Stimulated activated naive CD4-positive, alpha-beta T cell treated with Interleukin-2 at 50 U/mL for 16 hours (primary cell): Measurements from ENCODE around the gene SCNM1.

Experiments
- DNase-seq: peaks from one replicate; lab custom pipeline; 2025; lab: John Stamatoyannopoulos, UW

The SCNM1 gene

GRCh38 chr1:151165738-151166504, at the start of gene SCNM1, which contains the start of gene LYSMD1:
SCNM1 (plus strand) TSS chr1:151166144; CDS start chr1:151166153, 9 bp downstream.
LYSMD1 (minus strand) TSS chr1:151165902; CDS start chr1:151165258, 644 bp downstream.
- DNase-seq: peak; percentile 95

- no peak for DNase-seq
Measured at GRCh38 chr1:151124763-151125403, 41.1 kb upstream of the SCNM1 start.

GRCh38 chr1:151128800-151129199, 37.1 kb upstream of the SCNM1 start:
- DNase-seq: no peak

DNA sequence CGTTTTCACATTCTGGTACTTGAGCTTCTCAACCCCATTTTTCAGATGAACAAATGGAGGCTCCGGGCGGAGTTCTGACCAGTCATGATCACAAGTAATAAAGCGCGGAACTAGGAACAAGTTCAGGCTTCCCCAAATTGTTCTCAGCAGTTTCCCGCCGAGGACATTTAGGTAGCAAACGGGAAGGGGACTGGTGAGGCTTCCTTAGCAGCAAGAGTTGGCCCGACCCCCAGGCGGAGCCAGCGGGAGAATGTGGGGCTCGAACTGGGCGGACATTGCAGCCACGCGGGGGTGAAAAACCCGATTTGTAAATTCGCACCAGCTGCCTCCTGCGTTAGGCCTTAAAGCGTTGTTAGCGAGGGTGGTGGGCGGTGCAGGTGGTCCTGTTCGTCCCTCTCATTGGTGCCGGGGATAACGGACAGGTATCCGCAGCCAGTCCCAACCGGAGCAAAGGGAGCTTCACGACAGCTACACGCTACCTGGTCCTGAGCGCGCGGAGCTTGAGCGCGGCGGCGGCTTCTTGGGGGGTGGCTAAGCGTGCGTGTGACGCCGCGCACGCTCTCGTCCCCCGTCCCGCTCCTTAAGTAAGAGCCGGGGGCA, 34.9 kb upstream of the SCNM1 start:
- peak; percentile 79 for DNase-seq

GRCh38 chr1:151131701-151132334, 34.1 kb upstream of the SCNM1 start:
- no peak for DNase-seq

- no peak for DNase-seq
Measured at GRCh38 chr1:151132335-151133017, 33.5 kb upstream of the SCNM1 start.

DNA sequence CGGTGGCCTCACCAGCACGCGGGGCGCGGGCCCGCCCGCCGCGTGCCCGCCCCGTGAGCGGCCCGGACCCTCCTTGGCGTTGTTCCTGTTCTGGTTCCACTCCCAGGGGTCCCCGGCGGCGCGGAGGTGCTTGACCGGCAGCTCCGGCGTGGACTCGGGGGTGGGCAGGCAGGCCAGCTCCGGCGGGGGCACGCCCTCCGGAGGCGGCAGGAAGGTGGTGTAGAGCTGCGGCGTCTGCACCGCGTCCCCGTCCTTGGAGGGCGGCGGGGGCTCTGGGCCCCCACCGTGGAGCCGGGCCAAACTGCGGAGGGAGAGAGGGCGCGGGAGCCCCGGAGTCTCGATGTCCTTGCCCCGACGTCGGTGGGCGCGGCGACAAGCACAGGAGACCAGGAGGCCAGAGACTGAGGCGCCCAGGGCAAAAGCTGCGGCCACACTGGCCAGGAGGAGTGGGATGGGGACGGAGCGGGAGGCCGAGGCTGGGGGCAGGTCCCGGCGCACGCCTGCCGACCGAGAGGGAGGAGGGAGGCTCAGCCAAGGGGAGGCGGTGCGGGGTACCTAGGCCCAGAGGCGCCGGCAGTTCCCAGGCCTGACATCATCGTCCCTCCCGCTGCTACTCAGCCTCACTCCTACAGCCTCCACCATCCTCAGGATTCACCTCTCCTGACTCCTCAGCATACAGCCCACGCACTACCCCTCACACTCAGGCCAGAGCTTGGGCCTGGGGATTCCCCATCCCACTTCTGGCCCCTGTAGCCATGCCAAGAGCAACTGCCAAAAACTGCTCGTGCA, 32.7 kb upstream of the SCNM1 start:
- DNase-seq: no peak

DNA sequence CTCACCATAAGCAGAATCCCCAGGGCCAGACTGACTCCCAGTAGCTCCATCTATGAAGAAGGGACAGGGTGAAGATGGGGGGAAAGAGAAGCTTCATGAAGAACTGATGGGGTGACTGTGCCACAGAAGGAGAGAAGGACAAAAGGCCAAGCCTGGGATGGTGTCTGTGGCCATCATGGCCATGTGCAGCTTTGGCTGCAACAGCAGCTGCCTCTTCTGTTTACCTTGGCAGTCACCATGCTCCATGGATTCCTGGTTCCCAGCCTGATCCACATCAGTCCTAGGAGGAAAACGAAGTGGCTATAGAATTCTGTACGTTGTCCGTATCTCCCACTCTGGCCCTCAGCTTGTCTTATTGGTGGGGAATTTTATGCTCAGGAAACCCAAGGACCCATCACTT, 31.5 kb upstream of the SCNM1 start:
- no peak for DNase-seq

DNA sequence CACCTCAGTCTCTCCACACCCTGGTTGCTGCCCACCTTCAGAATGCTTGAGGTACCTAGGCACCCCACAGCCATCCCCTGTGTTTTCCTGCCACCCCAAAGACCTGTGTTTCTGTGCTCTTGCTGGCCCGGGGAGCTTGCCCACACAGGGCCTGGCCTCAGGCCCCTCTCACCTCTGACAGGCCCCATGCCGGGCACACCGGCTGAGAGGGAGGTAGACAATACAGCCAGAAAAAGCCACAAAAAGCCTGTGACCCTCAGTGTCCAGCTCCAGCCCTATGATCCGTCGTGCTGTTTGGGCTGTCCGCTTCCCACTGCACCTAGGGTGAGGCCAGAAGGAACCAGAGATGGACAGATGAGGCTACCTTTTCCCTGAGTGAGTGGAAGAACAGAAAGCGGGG, 31.0 kb upstream of the SCNM1 start:
- no peak for DNase-seq

DNA sequence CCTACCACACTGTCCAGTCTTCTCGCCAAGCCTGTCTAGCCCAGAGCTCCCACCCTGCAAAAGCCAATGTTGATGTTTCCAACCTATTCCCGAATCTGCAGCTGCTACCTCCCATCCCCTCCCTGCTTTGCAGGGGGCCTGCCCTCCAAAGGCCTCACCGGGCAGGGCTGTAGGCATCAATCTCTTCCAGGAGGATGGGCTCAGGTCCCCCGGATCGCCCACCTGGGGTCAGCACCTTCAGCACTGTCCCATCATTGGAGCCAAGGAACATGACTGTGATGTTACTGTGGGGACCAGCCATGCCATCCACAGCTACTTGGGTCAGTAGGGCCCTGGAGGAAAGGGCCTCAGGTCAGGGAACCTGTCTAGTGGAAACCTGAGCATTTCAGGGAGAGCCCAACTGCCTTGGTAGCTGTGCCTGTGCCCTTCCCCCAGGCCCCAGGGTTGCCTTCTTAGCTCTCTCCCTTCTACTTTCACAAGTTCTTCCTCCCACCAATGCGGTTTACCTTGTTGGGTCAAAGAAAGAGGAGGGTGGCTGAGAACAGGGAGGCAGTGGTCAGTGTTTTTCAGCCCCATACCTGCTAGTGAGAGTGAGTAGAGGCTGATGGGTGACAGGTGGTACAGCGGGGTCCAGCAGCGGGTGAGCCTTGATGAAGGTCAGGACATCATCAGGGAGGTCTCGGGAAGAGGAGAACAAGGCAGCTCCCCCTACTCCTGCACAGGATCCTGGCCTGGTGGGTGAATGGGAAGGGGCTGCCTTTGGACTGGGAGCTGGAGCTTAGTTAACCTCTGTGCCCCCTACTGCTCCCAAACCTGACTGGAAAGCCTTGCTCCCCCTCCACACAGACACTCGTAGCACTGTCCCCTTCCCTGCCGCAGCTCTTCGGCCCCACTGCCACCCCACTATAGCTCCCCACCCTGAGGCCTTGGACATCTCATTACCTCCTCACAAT, 30.2 kb upstream of the SCNM1 start:
- no peak for DNase-seq

GRCh38 chr1:151137789-151138188, 28.2 kb upstream of the SCNM1 start:
- no peak for DNase-seq

DNA sequence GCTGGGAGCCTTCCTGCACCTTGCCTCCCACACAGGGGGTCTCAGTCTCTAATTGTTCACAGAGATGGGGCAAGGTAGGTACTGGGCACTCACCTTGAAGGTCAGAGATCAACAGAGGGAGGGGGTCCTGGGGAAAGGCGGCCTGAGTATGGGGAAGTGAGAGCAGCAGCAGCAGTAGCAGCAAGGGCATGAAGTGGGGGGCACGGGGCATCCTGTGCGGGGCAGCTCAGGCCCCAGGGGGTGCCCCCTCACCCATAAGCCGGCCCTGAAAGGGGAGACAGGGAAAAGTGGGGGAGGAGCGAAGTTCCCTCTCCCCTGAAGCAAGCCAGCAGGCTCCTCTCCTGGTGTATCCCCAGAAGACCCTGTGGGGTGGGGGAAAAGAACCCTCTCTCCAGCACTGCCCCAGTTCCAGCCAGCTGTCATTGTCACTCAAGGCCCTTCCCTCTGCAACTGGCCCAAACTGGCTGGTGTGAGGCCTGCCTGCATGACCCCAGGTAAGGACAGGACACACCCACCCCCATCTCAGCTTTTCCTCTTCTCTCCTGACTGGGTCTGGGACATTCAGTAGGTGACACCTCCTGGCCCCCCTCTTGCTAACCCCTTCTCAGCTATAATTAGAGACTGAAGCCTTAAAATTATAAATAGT, 23.4 kb upstream of the SCNM1 start:
- DNase-seq: no peak

DNA sequence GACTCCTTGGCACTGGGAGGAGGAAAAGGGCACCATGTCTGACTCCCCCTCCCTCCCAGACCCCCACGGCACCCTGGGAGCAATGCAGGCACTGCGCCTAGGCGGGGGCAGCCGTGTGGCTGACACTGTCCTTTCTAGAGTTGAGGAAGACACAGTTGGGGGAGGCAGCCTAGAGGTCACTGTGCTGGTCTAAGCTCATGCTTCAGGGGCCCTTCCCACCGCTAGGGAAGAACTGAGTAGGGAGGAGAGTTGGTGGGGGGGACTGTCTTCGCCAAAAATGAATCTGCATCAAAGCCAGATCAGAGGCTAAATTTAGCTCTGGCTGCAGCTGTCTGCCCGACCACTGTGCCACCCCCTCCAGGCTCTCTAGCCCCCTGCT, 22.9 kb upstream of the SCNM1 start:
- no peak for DNase-seq

DNA sequence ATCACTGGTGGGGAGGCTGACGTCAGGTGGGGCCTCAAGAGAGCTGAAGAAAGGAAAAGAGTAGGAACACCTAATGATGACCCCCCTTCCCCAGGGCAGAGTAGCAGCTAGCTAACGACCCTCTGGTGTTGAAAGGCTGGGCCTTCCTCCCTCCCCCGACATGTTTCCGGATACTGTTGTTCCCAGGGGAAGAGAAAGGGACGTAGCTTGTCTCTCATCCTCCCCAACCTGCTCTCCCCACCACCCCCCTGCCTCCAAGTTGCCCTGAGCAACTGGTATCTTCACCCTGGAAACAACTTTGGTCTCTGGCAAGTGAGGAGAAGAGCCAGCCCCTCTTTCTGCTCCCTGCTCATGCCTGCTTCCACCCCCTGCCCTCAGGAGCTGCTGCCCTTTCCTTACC, 22.0 kb upstream of the SCNM1 start:
- DNase-seq: no peak

DNA sequence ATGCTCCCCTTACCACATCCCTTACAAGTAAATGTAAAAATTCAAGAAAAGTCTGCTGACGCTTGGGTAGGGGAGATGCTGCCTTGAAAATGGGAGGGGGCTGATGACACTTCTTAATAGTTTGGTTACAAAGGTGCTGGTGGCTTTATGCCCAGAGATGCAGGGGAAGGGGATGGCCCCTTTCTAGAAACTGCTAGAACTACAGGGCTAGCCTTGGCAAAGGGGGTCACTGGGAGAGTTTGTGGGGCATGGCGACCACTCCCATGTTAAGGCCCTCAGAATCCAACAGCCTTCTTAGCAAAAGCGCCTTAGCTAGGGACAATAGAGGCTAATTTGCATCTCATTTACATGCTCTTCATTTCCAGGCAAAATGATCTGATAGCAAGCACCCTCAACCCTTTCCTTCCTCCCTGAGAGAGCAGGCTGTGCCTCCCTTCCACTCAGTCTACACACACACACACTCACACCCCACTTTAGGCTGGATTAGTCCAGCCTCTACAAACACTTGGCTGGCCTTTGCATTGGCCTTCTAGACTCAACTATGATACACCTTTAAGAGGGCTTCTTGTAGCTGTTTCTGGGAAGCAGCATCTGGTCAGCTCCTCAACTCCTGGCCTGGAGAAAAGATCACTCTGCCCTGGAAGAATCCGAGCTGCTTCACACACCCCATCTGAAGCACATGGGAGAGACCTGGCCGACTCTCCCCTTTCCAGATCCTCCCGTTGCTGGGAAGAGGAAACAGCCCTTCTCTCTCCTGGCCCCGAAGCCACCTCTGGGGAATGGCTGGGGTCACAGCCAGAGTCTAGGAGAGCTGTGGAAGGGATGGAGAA, 21.3 kb upstream of the SCNM1 start:
- DNase-seq: no peak

- peak; percentile 10 for DNase-seq
Measured at GRCh38 chr1:151145304-151146071, 20.5 kb upstream of the SCNM1 start.

DNA sequence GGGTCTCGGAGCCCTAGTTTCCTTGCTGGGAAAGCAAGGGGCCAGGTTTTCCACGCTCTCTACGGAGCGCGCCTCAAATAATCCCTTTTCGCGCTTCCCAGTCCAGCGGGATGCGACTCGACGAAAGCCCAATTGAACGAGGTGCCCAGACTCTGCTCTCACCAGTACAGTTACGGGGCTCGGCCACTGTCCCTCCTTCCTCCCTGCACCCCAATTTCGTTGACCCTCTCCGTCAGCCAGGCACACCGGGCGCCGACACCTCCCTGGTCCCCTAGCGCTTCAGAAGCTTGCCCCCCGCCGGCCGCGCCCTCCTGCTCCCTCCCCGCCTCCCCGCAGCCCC, 19.9 kb upstream of the SCNM1 start:
- no peak for DNase-seq
